Ishikawa (cell line): ENCODE measurements around the gene KIF26B.

Source experiments
- EGR1 ChIP-seq: IDR thresholded peaks from 2 replicates; pipeline ENCODE4 v1.6.1; 2012
- EP300 ChIP-seq: IDR thresholded peaks from 2 replicates; pipeline ENCODE4 v1.6.1; 2012; ENCODE audit warnings: borderline replicate concordance
- REST ChIP-seq: IDR thresholded peaks from 2 replicates; pipeline ENCODE4 v1.6.1; 2012; ENCODE audit warnings: low read depth, mild to moderate bottlenecking
- YY1 ChIP-seq: IDR thresholded peaks from 2 replicates; pipeline ENCODE4 v1.6.1; 2012; ENCODE audit warnings: low read depth
- ZBTB7A ChIP-seq: IDR thresholded peaks from 2 replicates; pipeline ENCODE4 v1.6.1; 2012; ENCODE audit warnings: low read depth

DNA sequence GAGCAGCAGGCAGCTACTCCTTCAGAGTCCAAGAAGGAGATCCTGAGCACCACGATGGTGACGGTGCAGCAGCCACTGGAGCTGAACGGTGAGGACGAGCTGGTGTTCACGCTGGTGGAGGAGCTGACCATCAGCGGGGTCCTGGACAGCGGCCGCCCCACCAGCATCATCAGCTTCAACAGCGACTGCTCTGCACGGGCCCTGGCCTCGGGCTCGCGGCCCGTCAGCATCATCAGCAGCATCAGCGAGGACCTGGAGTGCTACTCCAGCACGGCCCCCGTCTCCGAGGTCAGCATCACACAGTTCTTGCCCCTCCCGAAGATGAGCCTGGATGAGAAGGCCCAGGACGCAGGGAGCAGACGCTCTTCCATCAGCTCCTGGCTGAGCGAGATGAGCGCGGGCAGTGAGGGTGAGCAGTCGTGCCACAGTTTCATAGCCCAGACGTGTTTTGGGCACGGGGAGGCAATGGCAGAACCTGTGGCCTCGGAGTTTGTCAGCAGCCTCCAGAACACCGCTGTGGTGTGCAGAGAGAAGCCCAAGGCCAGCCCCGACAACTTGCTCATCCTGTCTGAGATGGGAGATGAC is 531.8 kb downstream of the KIF26B start:
- no peak for TF ChIP-seq YY1
- no peak for TF ChIP-seq EGR1
- TF ChIP-seq ZBTB7A: no peak
- TF ChIP-seq EP300: no peak
- no peak for TF ChIP-seq REST
